Measurements from ENCODE around the gene NEK3. TPM values are rescaled to one million over a fixed set of nuclear protein-coding genes. Genes with fewer than 3 reads are reported as not detected.
"Not testable (repeated sequence)": the region's sequence is repeated elsewhere in the genome, so short reads cannot be mapped to it uniquely, and the experiment has no call there.

The NEK3 gene
- total RNA-seq, 1 donor from 2014 or later = 10.9 TPM

DNA sequence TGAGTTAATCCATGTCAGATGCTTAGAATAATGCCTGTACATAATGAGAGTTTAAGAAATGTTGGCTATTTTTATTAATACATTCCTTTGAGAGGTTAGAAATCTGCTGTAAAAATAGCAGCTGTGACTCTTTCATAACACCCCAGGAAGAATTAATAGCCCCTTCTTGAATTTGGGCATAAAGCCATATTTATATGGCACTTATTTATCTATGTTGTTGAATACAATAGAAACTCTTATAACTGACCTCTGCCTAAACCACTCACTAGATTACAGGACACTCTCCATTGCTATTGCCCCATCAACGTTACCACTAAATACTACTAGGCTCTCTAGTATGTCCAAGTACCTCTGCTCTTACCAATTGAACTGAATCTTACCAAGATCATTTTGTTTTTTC is 46.8 kb downstream of the NEK3 start:
- no peaks in the 10 kb centered on the region for H3K36me3 ChIP-seq
- no peaks in the 10 kb centered on the region for H3K9me3 ChIP-seq
- no peak overlapping the region for H3K27ac ChIP-seq
- no peaks in the 10 kb centered on the region for H3K4me1 ChIP-seq
- no peak overlapping the region for H3K4me3 ChIP-seq
- no peak for ATAC-seq
- DNase-seq = no peak
- intact Hi-C loops (cut with DNase I) = no loop called here
- TF ChIP-seq, protein P1, sequence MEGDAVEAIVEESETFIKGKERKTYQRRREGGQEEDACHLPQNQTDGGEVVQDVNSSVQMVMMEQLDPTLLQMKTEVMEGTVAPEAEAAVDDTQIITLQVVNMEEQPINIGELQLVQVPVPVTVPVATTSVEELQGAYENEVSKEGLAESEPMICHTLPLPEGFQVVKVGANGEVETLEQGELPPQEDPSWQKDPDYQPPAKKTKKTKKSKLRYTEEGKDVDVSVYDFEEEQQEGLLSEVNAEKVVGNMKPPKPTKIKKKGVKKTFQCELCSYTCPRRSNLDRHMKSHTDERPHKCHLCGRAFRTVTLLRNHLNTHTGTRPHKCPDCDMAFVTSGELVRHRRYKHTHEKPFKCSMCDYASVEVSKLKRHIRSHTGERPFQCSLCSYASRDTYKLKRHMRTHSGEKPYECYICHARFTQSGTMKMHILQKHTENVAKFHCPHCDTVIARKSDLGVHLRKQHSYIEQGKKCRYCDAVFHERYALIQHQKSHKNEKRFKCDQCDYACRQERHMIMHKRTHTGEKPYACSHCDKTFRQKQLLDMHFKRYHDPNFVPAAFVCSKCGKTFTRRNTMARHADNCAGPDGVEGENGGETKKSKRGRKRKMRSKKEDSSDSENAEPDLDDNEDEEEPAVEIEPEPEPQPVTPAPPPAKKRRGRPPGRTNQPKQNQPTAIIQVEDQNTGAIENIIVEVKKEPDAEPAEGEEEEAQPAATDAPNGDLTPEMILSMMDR (IDR thresholded peaks at IDR 0.05) = no peak
- H3K27me3 ChIP-seq (ENCODE audit: low read depth) = no peaks in the 10 kb centered on the region

DNA sequence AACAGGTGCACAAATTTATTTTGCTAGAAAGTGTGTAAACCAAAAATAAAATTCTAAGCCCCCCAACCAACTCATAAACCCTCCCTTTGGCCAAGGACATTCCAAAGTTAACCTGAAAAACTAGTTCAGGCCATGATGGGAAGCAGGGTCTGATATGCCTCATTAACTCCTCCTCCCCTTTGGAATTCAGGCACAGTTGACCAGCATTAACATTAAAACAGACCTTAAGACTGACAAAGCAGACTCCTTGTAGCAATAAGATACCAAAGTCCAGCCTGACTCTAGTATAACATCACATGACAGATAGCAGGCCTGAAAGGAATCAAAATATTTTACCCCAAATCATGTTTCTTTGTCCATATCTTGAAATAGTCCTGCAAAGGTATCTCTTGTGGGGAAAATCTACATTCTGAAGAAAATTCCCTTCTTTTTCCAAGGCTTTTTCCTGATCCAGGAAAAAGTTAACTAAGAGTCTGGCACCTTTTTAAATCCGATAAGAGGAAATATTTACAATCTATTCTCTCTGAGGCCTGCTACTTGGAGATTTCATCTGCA is 50.2 kb downstream of the NEK3 start:
- DNase-seq (no peak), ATAC-seq (no peak)
- Histone ChIP-seq H3K4me3 (no peak overlapping the region), H3K27me3 (ENCODE audit: low read depth) (no peaks in the 10 kb centered on the region), H3K9me3 (no peaks in the 10 kb centered on the region), H3K36me3 (no peaks in the 10 kb centered on the region), H3K4me1 (no peaks in the 10 kb centered on the region), H3K27ac (no peak overlapping the region)
- TF ChIP-seq, protein P1 (IDR thresholded peaks at IDR 0.05) = no peak
- intact Hi-C loops (cut with DNase I) = no loop called here

DNA sequence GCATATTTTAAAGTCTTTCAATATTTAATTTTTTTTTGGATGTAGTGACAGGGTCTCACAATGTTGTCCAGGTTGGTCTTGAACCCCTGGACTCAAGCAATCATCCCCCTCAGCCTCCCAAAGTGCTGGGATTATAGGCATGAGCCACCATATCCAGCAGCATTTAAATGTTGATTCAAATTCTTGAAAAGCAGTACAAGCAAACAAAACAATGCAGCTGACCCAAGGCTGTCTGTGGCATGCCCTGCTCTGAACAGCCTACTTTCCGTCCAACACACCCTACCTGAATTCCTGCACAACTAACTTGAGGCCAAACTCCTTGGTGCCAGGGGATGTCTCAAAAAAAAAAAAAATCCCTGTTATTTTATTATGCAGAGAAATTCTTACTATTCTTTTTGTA is 53.6 kb downstream of the NEK3 start:
- Histone ChIP-seq H3K27ac (no peak overlapping the region), H3K36me3 (no peaks in the 10 kb centered on the region), H3K27me3 (ENCODE audit: low read depth) (no peaks in the 10 kb centered on the region), H3K9me3 (no peaks in the 10 kb centered on the region), H3K4me1 (no peaks in the 10 kb centered on the region), H3K4me3 (no peak overlapping the region)
- intact Hi-C loops (cut with DNase I) = no loop called here
- DNase-seq = no peak
- ATAC-seq = no peak
- TF ChIP-seq, protein P1 (IDR thresholded peaks at IDR 0.05) = no peak

DNA sequence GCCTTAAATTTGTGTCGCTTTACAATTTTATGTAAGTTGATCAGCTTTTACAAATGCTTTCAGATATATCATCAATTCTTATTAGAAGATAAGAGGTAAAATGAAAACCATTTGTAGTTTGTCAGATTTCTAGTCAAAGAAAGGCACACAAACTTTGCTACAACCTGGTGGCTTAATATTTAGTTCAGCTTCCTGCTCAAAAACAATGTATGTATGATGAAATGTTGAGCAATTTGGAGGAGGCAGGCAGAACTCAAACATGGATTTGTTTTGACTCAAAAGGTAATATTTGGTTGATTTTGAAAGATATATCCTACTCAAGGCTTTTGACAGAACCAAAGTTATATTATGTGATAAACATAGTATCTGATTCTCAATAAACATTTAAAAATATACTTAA is 54.8 kb downstream of the NEK3 start:
- no peaks in the 10 kb centered on the region for H3K9me3 ChIP-seq
- TF ChIP-seq, protein P1 (IDR thresholded peaks at IDR 0.05) = no peak
- no peaks in the 10 kb centered on the region for H3K36me3 ChIP-seq
- intact Hi-C loops (cut with DNase I) = no loop called here
- H3K4me3 ChIP-seq = no peak overlapping the region
- DNase-seq = no peak
- H3K27me3 ChIP-seq (ENCODE audit: low read depth) = no peaks in the 10 kb centered on the region
- no peak for ATAC-seq
- no peaks in the 10 kb centered on the region for H3K4me1 ChIP-seq
- no peak overlapping the region for H3K27ac ChIP-seq

DNA sequence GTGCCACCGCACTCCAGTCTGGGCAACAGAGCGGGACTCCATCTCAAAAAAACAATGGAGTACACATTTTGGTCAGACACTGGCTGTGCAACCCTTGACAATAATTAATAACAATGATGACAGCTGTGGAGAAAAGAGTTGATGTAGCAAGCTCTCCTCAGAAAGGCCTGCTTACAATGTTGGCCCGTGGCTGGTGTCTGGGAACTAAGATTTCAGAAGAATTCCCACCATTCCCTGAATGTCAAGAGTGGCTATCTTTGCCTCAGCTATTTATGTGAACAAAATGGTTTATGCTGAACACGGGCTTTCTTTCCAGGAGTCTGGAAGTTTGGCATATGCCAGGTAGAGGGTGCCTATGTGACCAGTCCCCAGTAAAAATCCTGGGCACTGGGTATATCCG is 56.0 kb downstream of the NEK3 start:
- no peaks in the 10 kb centered on the region for H3K27me3 ChIP-seq (ENCODE audit: low read depth)
- intact Hi-C loops (cut with DNase I) = no loop called here
- no peak overlapping the region for H3K4me3 ChIP-seq
- no peaks in the 10 kb centered on the region for H3K4me1 ChIP-seq
- H3K9me3 ChIP-seq = no peaks in the 10 kb centered on the region
- DNase-seq = no peak
- no peaks in the 10 kb centered on the region for H3K36me3 ChIP-seq
- H3K27ac ChIP-seq = no peak overlapping the region
- TF ChIP-seq, protein P1 (IDR thresholded peaks at IDR 0.05) = no peak
- no peak for ATAC-seq

DNA sequence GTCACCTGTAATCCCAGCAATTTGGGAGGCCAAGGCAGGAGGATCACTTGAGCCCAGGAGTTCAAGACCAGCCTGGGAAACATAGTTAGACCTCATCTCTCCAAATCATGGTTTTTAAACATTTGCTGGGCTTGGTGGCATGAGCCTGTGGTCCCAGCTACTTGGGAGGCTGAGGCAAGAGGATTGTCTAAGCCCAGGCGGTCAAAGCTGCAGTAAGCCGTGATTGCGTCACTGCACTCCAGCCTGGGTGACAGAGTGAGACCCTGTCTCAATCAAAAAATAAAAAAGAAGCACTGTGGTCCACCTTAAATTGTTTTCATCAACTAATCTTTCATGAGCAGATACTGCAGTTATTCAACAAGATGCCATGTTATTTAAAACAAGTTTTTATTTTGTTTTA is 57.0 kb downstream of the NEK3 start:
- H3K4me1 ChIP-seq; H3K27ac ChIP-seq; H3K27me3 ChIP-seq (ENCODE audit: low read depth); H3K9me3 ChIP-seq; intact Hi-C loops (cut with DNase I); H3K4me3 ChIP-seq; H3K36me3 ChIP-seq; DNase-seq; ATAC-seq: not testable (repeated sequence)

All from lower lobe of right lung (tissue), 2 donors.